OCI-LY1 (cell line): ENCODE measurements around the gene SEMG2.

Source experiments
- H2AFZ ChIP-seq: fragments of 200-600 bp; sonication (generic), shearing (Covaris generic); 2 replicates; pipeline ENCODE4 v1.6.0; 2014; ENCODE audit warnings: antibody characterized with exemption, mild to moderate bottlenecking, low read length
- H3F3A ChIP-seq: fragments of 200-600 bp; sonication (generic), shearing (Covaris generic); 2 replicates; pipeline ENCODE4 v1.6.0; 2014; ENCODE audit warnings: mild to moderate bottlenecking, antibody characterized with exemption, low read length, moderate library complexity; ENCODE audit not compliant: insufficient read depth
- H3K27ac ChIP-seq: fragments of 200-600 bp; sonication (generic); 2 replicates; pipeline ENCODE4 v1.5.1; 2014; ENCODE audit warnings: low read length, mixed run types, mild to moderate bottlenecking, low read depth; ENCODE audit not compliant: poor library complexity, severe bottlenecking
- H3K27me3 ChIP-seq: fragments of 200-600 bp; sonication (generic); 2 replicates; pipeline ENCODE4 v1.6.0; 2014; ENCODE audit warnings: antibody characterized with exemption, mild to moderate bottlenecking, low read length, moderate library complexity; ENCODE audit not compliant: insufficient read depth
- H3K36me3 ChIP-seq: fragments of 200-600 bp; sonication (generic); 2 replicates; pipeline ENCODE4 v1.6.1; 2014; ENCODE audit warnings: mild to moderate bottlenecking, antibody characterized with exemption, low read length, moderate library complexity, mixed read lengths; ENCODE audit not compliant: insufficient read depth
- H3K4me1 ChIP-seq: fragments of 200-600 bp; sonication (generic); 2 replicates; pipeline ENCODE4 v1.5.1; 2014; ENCODE audit warnings: mild to moderate bottlenecking, low read length, moderate library complexity; ENCODE audit not compliant: insufficient read depth, severe bottlenecking
- H3K4me2 ChIP-seq: fragments of 200-600 bp; sonication (generic), shearing (Covaris generic); 2 replicates; pipeline ENCODE4 v1.6.1; 2014; ENCODE audit warnings: low read length
- H3K4me3 ChIP-seq: fragments of 200-600 bp; sonication (generic); 2 replicates; pipeline ENCODE4 v1.5.1; 2014; ENCODE audit warnings: low read length, low read depth, mild to moderate bottlenecking, mixed read lengths; ENCODE audit not compliant: poor library complexity, severe bottlenecking
- H3K79me2 ChIP-seq: fragments of 200-600 bp; shearing (Covaris generic); 2 replicates; pipeline ENCODE4 v1.6.1; 2016; ENCODE audit warnings: mixed run types, low read length, mixed read lengths; ENCODE audit not compliant: insufficient read depth
- H3K9ac ChIP-seq: fragments of 200-600 bp; sonication (generic), shearing (Covaris generic); 2 replicates; pipeline ENCODE4 v1.6.1; 2014; ENCODE audit warnings: mild to moderate bottlenecking, low read length, mixed read lengths
- H3K9me2 ChIP-seq: fragments of 200-600 bp; sonication (generic), shearing (Covaris generic); 2 replicates; pipeline ENCODE4 v1.6.1; 2014; ENCODE audit warnings: low read depth, mild to moderate bottlenecking, low read length, mixed read lengths
- H3K9me3 ChIP-seq: fragments of 200-600 bp; shearing (Covaris generic); 2 replicates; pipeline ENCODE4 v1.6.1; 2014; ENCODE audit warnings: low read length, mixed read lengths
- H4K20me1 ChIP-seq: fragments of 200-600 bp; sonication (generic), shearing (Covaris generic); 2 replicates; pipeline ENCODE4 v1.6.0; 2016; ENCODE audit warnings: mild to moderate bottlenecking, low read length; ENCODE audit not compliant: insufficient read depth
- CTCF ChIP-seq: fragments of 200-600 bp; sonication (generic), shearing (Covaris generic); IDR thresholded peaks from 2 replicates; pipeline ENCODE4 v1.5.1; 2017; ENCODE audit warnings: mild to moderate bottlenecking, antibody characterized with exemption, low read length, moderate library complexity, mixed read lengths
- EZH2 ChIP-seq: fragments of 200-600 bp; sonication (generic), shearing (Covaris generic); IDR thresholded peaks from 2 replicates; pipeline ENCODE4 v1.8.0; 2017; ENCODE audit warnings: borderline replicate concordance, mixed run types, mild to moderate bottlenecking, antibody characterized with exemption, low read length, moderate library complexity, mixed read lengths

SEMG2 gene

GRCh38 chr20:45189861-45190260, 31.3 kb upstream of the SEMG2 start:
- no peaks in the 10 kb centered on the region for H3K36me3 ChIP-seq
- H3K79me2 ChIP-seq: no peaks in the 10 kb centered on the region
- no peaks in the 10 kb centered on the region for H3K9me3 ChIP-seq
- no peak overlapping the region for H3K4me2 ChIP-seq
- H2AFZ ChIP-seq: no peak overlapping the region
- H3K4me1 ChIP-seq: no peaks in the 10 kb centered on the region
- no peaks in the 10 kb centered on the region for H3F3A ChIP-seq
- H3K27me3 ChIP-seq: no peaks in the 10 kb centered on the region
- no peak for TF ChIP-seq EZH2
- TF ChIP-seq CTCF: no peak
- no peak overlapping the region for H3K27ac ChIP-seq
- H3K4me3 ChIP-seq: no peak overlapping the region
- no peaks in the 10 kb centered on the region for H4K20me1 ChIP-seq
- no peaks in the 10 kb centered on the region for H3K9me2 ChIP-seq
- no peak overlapping the region for H3K9ac ChIP-seq

GRCh38 chr20:45191926-45192325, 29.2 kb upstream of the SEMG2 start:
- Histone ChIP-seq H3K9me3 (no peaks in the 10 kb centered on the region), H3K9me2 (no peaks in the 10 kb centered on the region), H3K9ac (no peak overlapping the region), H3K4me1 (no peaks in the 10 kb centered on the region), H3K36me3 (no peaks in the 10 kb centered on the region), H3K4me2 (no peak overlapping the region), H3K4me3 (no peak overlapping the region), H3K79me2 (no peaks in the 10 kb centered on the region), H3K27ac (no peak overlapping the region), H4K20me1 (no peaks in the 10 kb centered on the region), H3F3A (no peaks in the 10 kb centered on the region), H3K27me3 (no peaks in the 10 kb centered on the region), H2AFZ (no peak overlapping the region)
- TF ChIP-seq CTCF (no peak), EZH2 (no peak)

GRCh38 chr20:45193331-45193730, 27.8 kb upstream of the SEMG2 start:
- TF ChIP-seq EZH2 (no peak), CTCF (no peak)
- Histone ChIP-seq H3K36me3 (no peaks in the 10 kb centered on the region), H3F3A (no peaks in the 10 kb centered on the region), H3K9ac (no peak overlapping the region), H4K20me1 (no peaks in the 10 kb centered on the region), H2AFZ (no peak overlapping the region), H3K4me1 (no peaks in the 10 kb centered on the region), H3K4me2 (no peak overlapping the region), H3K9me2 (no peaks in the 10 kb centered on the region), H3K27ac (no peak overlapping the region), H3K4me3 (no peak overlapping the region), H3K9me3 (no peaks in the 10 kb centered on the region), H3K27me3 (no peaks in the 10 kb centered on the region), H3K79me2 (no peaks in the 10 kb centered on the region)
